Chondrocyte (in vitro differentiated cells): ENCODE measurements around the gene RUNX3. TPM values are rescaled to one million over a fixed set of nuclear protein-coding genes. Genes with fewer than 3 reads are reported as not detected.

Experiments used
- DNase-seq: peaks from one replicate; pipeline ENCODE4 v3.0.0; 2021; ENCODE audit warnings: mixed read lengths, low spot score
- H3K27ac Mint-ChIP-seq: one replicate; pipeline ENCODE4 v1.8.0; 2021; ENCODE audit warnings: mild to moderate bottlenecking, moderate library complexity, mixed read lengths; ENCODE audit not compliant: unreplicated experiment
- H3K27me3 Mint-ChIP-seq: 2 replicates; pipeline ENCODE4 v1.8.0; 2021; ENCODE audit warnings: low read depth, mixed read lengths
- H3K36me3 Mint-ChIP-seq: 2 replicates; pipeline ENCODE4 v1.8.0; 2021; ENCODE audit warnings: low read depth, mixed read lengths
- H3K4me1 Mint-ChIP-seq: 2 replicates; pipeline ENCODE4 v1.8.0; 2021; ENCODE audit warnings: low read depth, mild to moderate bottlenecking, mixed read lengths
- H3K4me3 Mint-ChIP-seq: one replicate; pipeline ENCODE4 v1.8.0; 2021; ENCODE audit warnings: mild to moderate bottlenecking, moderate library complexity, mixed read lengths; ENCODE audit not compliant: unreplicated experiment
- H3K9me3 Mint-ChIP-seq: 2 replicates; pipeline ENCODE4 v1.8.0; 2021; ENCODE audit warnings: low read depth, mixed read lengths
- CTCF ChIP-seq: fragments of 200-600 bp; sonication (generic); IDR thresholded peaks from 2 replicates; pipeline ENCODE4 v1.5.0; 2021; ENCODE audit warnings: antibody characterized with exemption, mild to moderate bottlenecking, moderate library complexity
- total RNA-seq: library from RNA; stranded (reverse); gene quantifications from 3 replicates; pipeline ENCODE4 v1.2.1, GENCODE V29; 2021

Gene RUNX3
- total RNA-seq, 1 donor from 2014 or later, result 1.8 TPM

GRCh38 chr1:24868016-24868875, 61.8 kb downstream of the RUNX3 start:
- DNase-seq, result no peak
- Mint-ChIP-seq H3K27ac (no peak overlapping the region), H3K9me3 (no peaks in the 10 kb centered on the region), H3K27me3 (peaks cover 17% of the 10 kb centered on the region), H3K4me1 (peaks cover 4% of the 10 kb centered on the region), H3K4me3 (no peak overlapping the region), H3K36me3 (peaks cover 1% of the 10 kb centered on the region)
- TF ChIP-seq CTCF, result no peak

GRCh38 chr1:24867084-24867870, 62.8 kb downstream of the RUNX3 start:
- TF ChIP-seq CTCF, result no peak
- no peak overlapping the region for H3K27ac Mint-ChIP-seq
- peaks cover 4% of the 10 kb centered on the region for H3K4me1 Mint-ChIP-seq
- no peaks in the 10 kb centered on the region for H3K9me3 Mint-ChIP-seq
- peaks cover 17% of the 10 kb centered on the region for H3K27me3 Mint-ChIP-seq
- DNase-seq, result no peak
- peaks cover 1% of the 10 kb centered on the region for H3K36me3 Mint-ChIP-seq
- no peak overlapping the region for H3K4me3 Mint-ChIP-seq

GRCh38 chr1:24866211-24867083, 63.6 kb downstream of the RUNX3 start:
- no peak overlapping the region for H3K4me3 Mint-ChIP-seq
- no peaks in the 10 kb centered on the region for H3K9me3 Mint-ChIP-seq
- no peak overlapping the region for H3K27ac Mint-ChIP-seq
- peak; percentile 50 for TF ChIP-seq CTCF
- H3K4me1 Mint-ChIP-seq, result peaks cover 4% of the 10 kb centered on the region
- H3K36me3 Mint-ChIP-seq, result peaks cover 1% of the 10 kb centered on the region
- DNase-seq, result no peak
- H3K27me3 Mint-ChIP-seq, result peaks cover 17% of the 10 kb centered on the region

GRCh38 chr1:24865587-24865986, 64.5 kb downstream of the RUNX3 start:
- H3K4me1 Mint-ChIP-seq, result peaks cover 4% of the 10 kb centered on the region
- H3K9me3 Mint-ChIP-seq, result no peaks in the 10 kb centered on the region
- H3K27me3 Mint-ChIP-seq, result peaks cover 17% of the 10 kb centered on the region
- TF ChIP-seq CTCF, result no peak
- H3K27ac Mint-ChIP-seq, result no peak overlapping the region
- no peak overlapping the region for H3K4me3 Mint-ChIP-seq
- peaks cover 1% of the 10 kb centered on the region for H3K36me3 Mint-ChIP-seq
- DNase-seq, result no peak
